PFSK-1 (cell line): Measurements from ENCODE around the gene DIP2A.

Source experiments
- POLR2AphosphoS5 ChIP-seq: IDR thresholded peaks from 2 replicates; pipeline ENCODE4 v1.6.1; 2012; ENCODE audit warnings: low read depth, mild to moderate bottlenecking, control low read depth, low read length, moderate library complexity
- REST ChIP-seq, 2 experiments: IDR thresholded peaks; 2 replicates each; pipeline versions ENCODE4 v1.6.1 to v1.8.0; 2011 to 2012; ENCODE audit warnings: low read depth in 2 of 2, low read length in 2 of 2, control low read depth in 1 of 2, inconsistent platforms in 1 of 2, mild to moderate bottlenecking in 1 of 2, moderate library complexity in 1 of 2; ENCODE audit not compliant: insufficient read depth in 1 of 2
- TAF1 ChIP-seq: IDR thresholded peaks from 2 replicates; pipeline ENCODE4 v1.6.1; 2012; ENCODE audit warnings: low read length, control low read depth, borderline replicate concordance; ENCODE audit not compliant: insufficient read depth

DNA sequence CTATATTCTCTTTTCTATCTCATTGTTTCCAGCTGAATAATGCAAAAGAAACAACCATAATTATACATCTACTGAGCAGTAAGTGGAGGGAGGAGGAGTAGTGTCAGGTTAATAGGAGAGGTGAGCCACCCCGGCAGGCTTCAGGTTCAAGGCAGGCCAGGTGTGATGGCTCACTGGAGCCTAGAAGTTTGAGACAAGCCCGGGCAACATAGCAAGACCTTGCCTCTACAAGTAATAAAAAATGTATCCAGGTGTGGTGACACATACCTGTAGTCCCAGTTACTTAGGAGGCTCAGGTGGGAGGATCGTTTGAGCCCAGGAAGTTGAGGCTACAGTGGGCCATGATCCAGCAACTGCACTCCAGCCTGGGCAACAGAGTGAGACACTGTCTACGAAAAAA, 1.9 kb upstream of the DIP2A start:
- TF ChIP-seq REST (IDR thresholded peaks at IDR 0.05; ENCODE audit: insufficient read depth in 1 of 2, low read depth in 2 of 2, low read length in 2 of 2): no peak
- TF ChIP-seq POLR2AphosphoS5: no peak
- TF ChIP-seq TAF1: no peak
